Measurements from ENCODE around the gene EIF1. TPM values are rescaled to one million over a fixed set of nuclear protein-coding genes. Genes with fewer than 3 reads are reported as not detected.

Gene EIF1
- total RNA-seq, 1 donor from 2014 or later, result 191 TPM

GRCh38 chr17:41651625-41652460 is 36.8 kb upstream of the EIF1 start:
- peak; percentile 100 for FAIRE-seq
- peak; percentile 91 for DNase-seq (ENCODE audit: low read depth)
- no peak for TF ChIP-seq CTCF (IDR thresholded peaks at IDR 0.05; ENCODE audit: insufficient read depth, low read length, severe bottlenecking)
- Histone ChIP-seq H3K27me3 (ENCODE audit: control insufficient read depth, insufficient read depth, low read length) (no peaks in the 10 kb centered on the region), H3K36me3 (ENCODE audit: control insufficient read depth, insufficient read depth, low read length) (no peaks in the 10 kb centered on the region), H3K4me3 (ENCODE audit: low read depth, low read length) (no peak overlapping the region)

- Histone ChIP-seq H3K36me3 (ENCODE audit: control insufficient read depth, insufficient read depth, low read length) (no peaks in the 10 kb centered on the region), H3K27me3 (ENCODE audit: control insufficient read depth, insufficient read depth, low read length) (no peaks in the 10 kb centered on the region), H3K4me3 (ENCODE audit: low read depth, low read length) (no peak overlapping the region)
- no peak for FAIRE-seq
- no peak for TF ChIP-seq CTCF (IDR thresholded peaks at IDR 0.05; ENCODE audit: insufficient read depth, low read length, severe bottlenecking)
- no peak for DNase-seq (ENCODE audit: low read depth)
These were observed 36.2 kb upstream of the EIF1 start for GRCh38 chr17:41652461-41652970.

- no peaks in the 10 kb centered on the region for H3K36me3 ChIP-seq (ENCODE audit: control insufficient read depth, insufficient read depth, low read length)
- peak; percentile 32 for FAIRE-seq
- H3K27me3 ChIP-seq (ENCODE audit: control insufficient read depth, insufficient read depth, low read length), result no peaks in the 10 kb centered on the region
- DNase-seq (ENCODE audit: low read depth), result no peak
- no peak for TF ChIP-seq CTCF (IDR thresholded peaks at IDR 0.05; ENCODE audit: insufficient read depth, low read length, severe bottlenecking)
- no peak overlapping the region for H3K4me3 ChIP-seq (ENCODE audit: low read depth, low read length)
These were observed 35.3 kb upstream of the EIF1 start for GRCh38 chr17:41653421-41653820.

GRCh38 chr17:41653892-41654677 is 34.6 kb upstream of the EIF1 start:
- peak; percentile 99 for DNase-seq (ENCODE audit: low read depth)
- H3K27me3 ChIP-seq (ENCODE audit: control insufficient read depth, insufficient read depth, low read length), result no peaks in the 10 kb centered on the region
- H3K36me3 ChIP-seq (ENCODE audit: control insufficient read depth, insufficient read depth, low read length), result no peaks in the 10 kb centered on the region
- peak; percentile 98 for FAIRE-seq
- TF ChIP-seq CTCF (IDR thresholded peaks at IDR 0.05; ENCODE audit: insufficient read depth, low read length, severe bottlenecking), result peak; percentile 21
- no peak overlapping the region for H3K4me3 ChIP-seq (ENCODE audit: low read depth, low read length)

GRCh38 chr17:41654678-41655607 is 33.7 kb upstream of the EIF1 start:
- peak overlapping the region; percentile 2 for H3K4me3 ChIP-seq (ENCODE audit: low read depth, low read length)

More at GRCh38 chr17:41654678-41655607, 33.7 kb upstream of the EIF1 start:
- FAIRE-seq (no peak), DNase-seq (ENCODE audit: low read depth) (peak; percentile 37)
- no peaks in the 10 kb centered on the region for H3K27me3 ChIP-seq (ENCODE audit: control insufficient read depth, insufficient read depth, low read length)
- no peaks in the 10 kb centered on the region for H3K36me3 ChIP-seq (ENCODE audit: control insufficient read depth, insufficient read depth, low read length)
- no peak for TF ChIP-seq CTCF (IDR thresholded peaks at IDR 0.05; ENCODE audit: insufficient read depth, low read length, severe bottlenecking)

All from bronchial epithelial cell (primary cell).